TTC549 (cell line): ENCODE results near the gene LDLRAD4.

Experiments
- FAIRE-seq: peaks from 2 replicates; lab custom pipeline; 2012; peaks lifted over from hg19 to GRCh38; lab: Jason Lieb, UNC

LDLRAD4 gene

GRCh38 chr18:13265911-13266217 is 47.3 kb downstream of the LDLRAD4 start:
- no peak for FAIRE-seq

- FAIRE-seq = no peak
Observed at GRCh38 chr18:13266218-13267100, 47.9 kb downstream of the LDLRAD4 start.

- FAIRE-seq = no peak
Observed at GRCh38 chr18:13267431-13267873, 48.9 kb downstream of the LDLRAD4 start.

GRCh38 chr18:13268158-13269012 is 49.8 kb downstream of the LDLRAD4 start:
- FAIRE-seq = no peak

- no peak for FAIRE-seq
Observed at GRCh38 chr18:13269013-13269280, 50.4 kb downstream of the LDLRAD4 start.

GRCh38 chr18:13269521-13270011 is 51.0 kb downstream of the LDLRAD4 start:
- FAIRE-seq = no peak

- FAIRE-seq = no peak
Observed at GRCh38 chr18:13270279-13270855, 51.8 kb downstream of the LDLRAD4 start.

- FAIRE-seq = no peak
Observed at GRCh38 chr18:13271302-13271911, 52.8 kb downstream of the LDLRAD4 start.

- FAIRE-seq = no peak
Observed at GRCh38 chr18:13272416-13272815, 53.9 kb downstream of the LDLRAD4 start.

GRCh38 chr18:13273800-13274199 is 55.2 kb downstream of the LDLRAD4 start:
- no peak for FAIRE-seq

- FAIRE-seq = no peak
Observed at GRCh38 chr18:13275075-13275474, 56.5 kb downstream of the LDLRAD4 start.

- FAIRE-seq = no peak
Observed at GRCh38 chr18:13276530-13277520, 58.3 kb downstream of the LDLRAD4 start.

- FAIRE-seq = no peak
Observed at GRCh38 chr18:13278062-13278630, 59.6 kb downstream of the LDLRAD4 start.

GRCh38 chr18:13279181-13280069 is 60.9 kb downstream of the LDLRAD4 start:
- FAIRE-seq = no peak

GRCh38 chr18:13280070-13280795 is 61.7 kb downstream of the LDLRAD4 start:
- no peak for FAIRE-seq

GRCh38 chr18:13281406-13281805 is 62.8 kb downstream of the LDLRAD4 start:
- no peak for FAIRE-seq

GRCh38 chr18:13283746-13284145 is 65.2 kb downstream of the LDLRAD4 start:
- FAIRE-seq = no peak

GRCh38 chr18:13284330-13285027 is 65.9 kb downstream of the LDLRAD4 start:
- FAIRE-seq = no peak

GRCh38 chr18:13285874-13286273 is 67.3 kb downstream of the LDLRAD4 start:
- no peak for FAIRE-seq
